HepG2 (cell line): Measurements from ENCODE around the gene CACNA2D3.

Source experiments
- CREM ChIP-seq, 2 experiments: sonication (generic) in 1 of 2; formaldehyde crosslinking in 1 of 2; IDR thresholded peaks; 2 replicates each; pipeline versions ENCODE4 v1.4.0 to v1.6.1; 2016 to 2020; ENCODE audit warnings: antibody characterized with exemption in 1 of 2, mild to moderate bottlenecking in 1 of 2, missing genetic modification reagents in 1 of 2
- CTCF ChIP-seq: sonication (generic); formaldehyde crosslinking; IDR thresholded peaks from 2 replicates; pipeline ENCODE4 v1.5.0; 2020; ENCODE audit warnings: mild to moderate bottlenecking, missing genetic modification reagents, moderate library complexity
- IRF1 ChIP-seq: sonication (generic); formaldehyde crosslinking; IDR thresholded peaks from 2 replicates; pipeline ENCODE4 v1.4.0; 2020; ENCODE audit warnings: low read depth, mild to moderate bottlenecking, missing genetic modification reagents
- NFE2L2 ChIP-seq: fragments of 150-350 bp; IDR thresholded peaks from 2 replicates; pipeline ENCODE4 v1.6.1; 2014; ENCODE audit warnings: low read length
- POGZ ChIP-seq: sonication (generic); formaldehyde crosslinking; IDR thresholded peaks from 2 replicates; pipeline ENCODE4 v1.4.0; 2020; ENCODE audit warnings: mild to moderate bottlenecking, missing genetic modification reagents
- ZNF343 ChIP-seq: sonication (generic); formaldehyde crosslinking; IDR thresholded peaks from 2 replicates; pipeline ENCODE4 v1.4.0; 2020; ENCODE audit warnings: mild to moderate bottlenecking, missing genetic modification reagents
- ZNF614 ChIP-seq: IDR thresholded peaks from 2 replicates; pipeline ENCODE4 v1.6.1; 2018; ENCODE audit warnings: missing biosample characterization, missing genetic modification reagents, inconsistent platforms, borderline replicate concordance
- TF ChIP-seq, protein P1 (sequence below): sonication (generic); formaldehyde crosslinking; IDR thresholded peaks from 2 replicates; pipeline ENCODE4 v1.4.0; 2020; ENCODE audit warnings: missing genetic modification reagents
- TF ChIP-seq, protein P2 (sequence below): sonication (generic); formaldehyde crosslinking; IDR thresholded peaks from 2 replicates; pipeline ENCODE4 v1.8.1; 2023; ENCODE audit warnings: mild to moderate bottlenecking, missing genetic modification reagents
- TF ChIP-seq, protein P3 (sequence below): sonication (generic); formaldehyde crosslinking; IDR thresholded peaks from 2 replicates; pipeline ENCODE4 v1.8.0; 2023; ENCODE audit warnings: mild to moderate bottlenecking, missing genetic modification reagents

DNA sequence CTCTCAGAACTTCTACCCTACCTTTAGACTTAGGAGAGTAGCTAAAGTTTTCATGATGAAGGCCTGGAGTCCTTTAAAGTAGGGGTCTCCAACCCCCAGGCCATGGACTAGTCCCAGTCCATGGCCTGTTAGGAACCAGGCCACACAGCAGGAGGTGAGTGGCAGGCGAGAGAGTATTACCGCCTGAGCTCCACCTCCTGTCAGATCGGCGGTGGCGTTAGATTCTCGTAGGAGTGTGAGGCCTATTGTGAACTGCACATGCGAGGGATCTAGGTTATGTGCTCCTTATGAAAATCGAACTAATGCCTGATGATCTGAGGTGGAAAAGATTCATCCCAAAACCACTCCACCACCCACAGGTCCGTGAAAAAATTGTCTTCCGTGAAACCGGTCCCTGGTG, 18.3 kb upstream of the CACNA2D3 start:
- TF ChIP-seq CREM (IDR thresholded peaks at IDR 0.05) (no peak), CREM (CRISPR knock-in tag; IDR thresholded peaks at IDR 0.05) (no peak), IRF1 (CRISPR knock-in tag) (no peak), ZNF343 (no peak), ZNF614 (no peak), POGZ (no peak), NFE2L2 (no peak), CTCF (CRISPR knock-in tag) (no peak)
- TF ChIP-seq, protein P1, sequence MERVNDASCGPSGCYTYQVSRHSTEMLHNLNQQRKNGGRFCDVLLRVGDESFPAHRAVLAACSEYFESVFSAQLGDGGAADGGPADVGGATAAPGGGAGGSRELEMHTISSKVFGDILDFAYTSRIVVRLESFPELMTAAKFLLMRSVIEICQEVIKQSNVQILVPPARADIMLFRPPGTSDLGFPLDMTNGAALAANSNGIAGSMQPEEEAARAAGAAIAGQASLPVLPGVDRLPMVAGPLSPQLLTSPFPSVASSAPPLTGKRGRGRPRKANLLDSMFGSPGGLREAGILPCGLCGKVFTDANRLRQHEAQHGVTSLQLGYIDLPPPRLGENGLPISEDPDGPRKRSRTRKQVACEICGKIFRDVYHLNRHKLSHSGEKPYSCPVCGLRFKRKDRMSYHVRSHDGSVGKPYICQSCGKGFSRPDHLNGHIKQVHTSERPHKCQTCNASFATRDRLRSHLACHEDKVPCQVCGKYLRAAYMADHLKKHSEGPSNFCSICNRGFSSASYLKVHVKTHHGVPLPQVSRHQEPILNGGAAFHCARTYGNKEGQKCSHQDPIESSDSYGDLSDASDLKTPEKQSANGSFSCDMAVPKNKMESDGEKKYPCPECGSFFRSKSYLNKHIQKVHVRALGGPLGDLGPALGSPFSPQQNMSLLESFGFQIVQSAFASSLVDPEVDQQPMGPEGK (CRISPR knock-in tag): no peak
- TF ChIP-seq, protein P2, sequence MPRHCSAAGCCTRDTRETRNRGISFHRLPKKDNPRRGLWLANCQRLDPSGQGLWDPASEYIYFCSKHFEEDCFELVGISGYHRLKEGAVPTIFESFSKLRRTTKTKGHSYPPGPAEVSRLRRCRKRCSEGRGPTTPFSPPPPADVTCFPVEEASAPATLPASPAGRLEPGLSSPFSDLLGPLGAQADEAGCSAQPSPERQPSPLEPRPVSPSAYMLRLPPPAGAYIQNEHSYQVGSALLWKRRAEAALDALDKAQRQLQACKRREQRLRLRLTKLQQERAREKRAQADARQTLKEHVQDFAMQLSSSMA (CRISPR knock-in tag): no peak
- TF ChIP-seq, protein P3, sequence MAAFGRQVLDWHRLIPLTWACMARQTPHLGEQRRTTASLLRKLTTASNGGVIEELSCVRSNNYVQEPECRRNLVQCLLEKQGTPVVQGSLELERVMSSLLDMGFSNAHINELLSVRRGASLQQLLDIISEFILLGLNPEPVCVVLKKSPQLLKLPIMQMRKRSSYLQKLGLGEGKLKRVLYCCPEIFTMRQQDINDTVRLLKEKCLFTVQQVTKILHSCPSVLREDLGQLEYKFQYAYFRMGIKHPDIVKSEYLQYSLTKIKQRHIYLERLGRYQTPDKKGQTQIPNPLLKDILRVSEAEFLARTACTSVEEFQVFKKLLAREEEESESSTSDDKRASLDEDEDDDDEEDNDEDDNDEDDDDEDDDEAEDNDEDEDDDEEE (CRISPR knock-in tag): no peak
